ENCODE results near the gene TAF7L. TPM values are rescaled to one million over a fixed set of nuclear protein-coding genes. Genes with fewer than 3 reads are reported as not detected.

Gene TAF7L
- polyA plus RNA-seq, 1 of the 3 experiments (the other 2 are of a cell fraction) = 0.38 TPM

- H2AFZ ChIP-seq (ENCODE audit: low read depth) = no peak overlapping the region
- DNase-seq = no peak
- POLR2A ChIA-PET = no interaction called here
- no peak overlapping the region for H3K27ac ChIP-seq (ENCODE audit: low read depth in 2 of 2, low read length in 1 of 2)
- no peaks in the 10 kb centered on the region for H3K9me3 ChIP-seq
- no peaks in the 10 kb centered on the region for H3K4me1 ChIP-seq (ENCODE audit: control insufficient read depth in 1 of 2, insufficient read depth in 2 of 2, low read depth in 1 of 2, low read length in 1 of 2)
- H3F3A ChIP-seq (replicated peaks; ENCODE audit: insufficient read depth) = no peaks in the 10 kb centered on the region
- TF ChIP-seq CTCF (IDR thresholded peaks at IDR 0.05) (peak; percentile 33), MXI1 (IDR thresholded peaks at IDR 0.05; ENCODE audit: low read depth, low read length) (no peak), RAD21 (IDR thresholded peaks at IDR 0.05; ENCODE audit: low read length) (peak; percentile 47), FOSL2 (IDR thresholded peaks at IDR 0.05; ENCODE audit: borderline replicate concordance, low read depth) (no peak), USF1 (IDR thresholded peaks at IDR 0.05; ENCODE audit: borderline replicate concordance, low read depth) (no peak), YY1 (IDR thresholded peaks at IDR 0.05; ENCODE audit: low read depth) (no peak)
- no peak overlapping the region for H3K9ac ChIP-seq
- CTCF ChIA-PET = interaction anchor here (0.7 kb wide), 1 partner anchor 21 kb away, joined by 3 read pairs; no protein-coding TSS in a partner anchor
- no peaks in the 10 kb centered on the region for H4K20me1 ChIP-seq (ENCODE audit: insufficient read depth)
- H3K36me3 ChIP-seq (replicated peaks in 1 of 2; ENCODE audit: control insufficient read depth in 1 of 2, insufficient read depth in 2 of 2, low read length in 1 of 2) = no peaks in the 10 kb centered on the region
- H3K27me3 ChIP-seq (ENCODE audit: insufficient read depth) = no peaks in the 10 kb centered on the region; the same call in 1 of the 2 replicates
- no peak overlapping the region for H3K4me2 ChIP-seq
- no peak overlapping the region for H3K4me3 ChIP-seq (ENCODE audit: low read depth in 2 of 2, low read length in 1 of 2)
- WGBS (ENCODE audit: low lambda C conversion rate) = 56% methylated on average over 3 of the region's 4 CpGs
- no peaks in the 10 kb centered on the region for H3K79me2 ChIP-seq (ENCODE audit: insufficient read depth)
- H3K9me2 ChIP-seq = no peaks in the 10 kb centered on the region
Observed at GRCh38 chrX:101260435-101260834, 30.7 kb downstream of the TAF7L start.

GRCh38 chrX:101258259-101258581, 32.9 kb downstream of the TAF7L start:
- no peaks in the 10 kb centered on the region for H3K9me3 ChIP-seq

More at GRCh38 chrX:101258259-101258581, 32.9 kb downstream of the TAF7L start:
- H3K36me3 ChIP-seq (replicated peaks in 1 of 2; ENCODE audit: control insufficient read depth in 1 of 2, insufficient read depth in 2 of 2, low read length in 1 of 2) = no peaks in the 10 kb centered on the region
- no peaks in the 10 kb centered on the region for H3K79me2 ChIP-seq (ENCODE audit: insufficient read depth)
- no peak overlapping the region for H3K4me3 ChIP-seq (ENCODE audit: low read depth in 2 of 2, low read length in 1 of 2)
- no peak for DNase-seq
- H3K27me3 ChIP-seq (ENCODE audit: insufficient read depth) = no peaks in the 10 kb centered on the region; the same call in 1 of the 2 replicates
- H3F3A ChIP-seq (replicated peaks; ENCODE audit: insufficient read depth) = no peaks in the 10 kb centered on the region
- POLR2A ChIA-PET = no interaction called here
- no peaks in the 10 kb centered on the region for H4K20me1 ChIP-seq (ENCODE audit: insufficient read depth)
- H3K4me1 ChIP-seq (ENCODE audit: control insufficient read depth in 1 of 2, insufficient read depth in 2 of 2, low read depth in 1 of 2, low read length in 1 of 2) = no peaks in the 10 kb centered on the region
- no peak overlapping the region for H3K9ac ChIP-seq
- CTCF ChIA-PET = no interaction called here
- H3K27ac ChIP-seq (ENCODE audit: low read depth in 2 of 2, low read length in 1 of 2) = no peak overlapping the region
- H3K9me2 ChIP-seq = no peaks in the 10 kb centered on the region
- 70% methylated on average over 7 of the region's 11 CpGs for WGBS (ENCODE audit: low lambda C conversion rate)
- H3K4me2 ChIP-seq = no peak overlapping the region
- TF ChIP-seq GABPA (IDR thresholded peaks at IDR 0.05; ENCODE audit: low read depth) (no peak), NFIC (IDR thresholded peaks at IDR 0.05; ENCODE audit: borderline replicate concordance) (no peak), USF2 (IDR thresholded peaks at IDR 0.05; ENCODE audit: borderline replicate concordance, low read depth, low read length) (no peak), FOXJ3 (CRISPR knock-in tag; IDR thresholded peaks at IDR 0.05) (no peak), SIN3A (IDR thresholded peaks at IDR 0.05; ENCODE audit: borderline replicate concordance, low read depth, low read length) (no peak), PBX3 (IDR thresholded peaks at IDR 0.05) (no peak), CTCF (IDR thresholded peaks at IDR 0.05) (no peak)
- H2AFZ ChIP-seq (ENCODE audit: low read depth) = no peak overlapping the region
